DND-41 (cell line): ENCODE results near the gene HGFAC.

Experiments
- ATAC-seq: fragments of 200-7000 bp; cut with Tn5 transposase; 3 replicates; pipeline ENCODE4 v1.9.1; 2021; ENCODE audit warnings: low read depth; ENCODE audit not compliant: insufficient read depth
- DNase-seq: peaks from one replicate; pipeline ENCODE4 v3.0.0-alpha.2; 2020
- H2AFZ ChIP-seq: 2 replicates; pipeline ENCODE4 v1.6.0; 2012; ENCODE audit warnings: low read depth, low read length
- H3K27ac ChIP-seq: 2 replicates; pipeline ENCODE4 v1.5.1; 2012; ENCODE audit warnings: low read length, inconsistent platforms
- H3K27me3 ChIP-seq: fragments of 200-600 bp; sonication (generic); 2 replicates; pipeline ENCODE4 v1.6.0; 2012; ENCODE audit warnings: low read length, mild to moderate bottlenecking, inconsistent platforms; ENCODE audit not compliant: insufficient read depth, poor library complexity
- H3K36me3 ChIP-seq: 2 replicates; pipeline ENCODE4 v1.5.1; 2012; ENCODE audit warnings: low read length, inconsistent platforms; ENCODE audit not compliant: insufficient read depth
- H3K4me1 ChIP-seq: 2 replicates; pipeline ENCODE4 v1.5.1; 2012; ENCODE audit warnings: mild to moderate bottlenecking, low read length; ENCODE audit not compliant: insufficient read depth
- H3K4me2 ChIP-seq: 2 replicates; pipeline ENCODE4 v1.6.0; 2012; ENCODE audit warnings: mild to moderate bottlenecking, moderate library complexity, low read length, inconsistent platforms; ENCODE audit not compliant: insufficient read depth
- H3K4me3 ChIP-seq, 2 experiments: fragments of 200-600 bp in 1 of 2; shearing (Covaris generic) in 1 of 2; 2 replicates each; pipeline ENCODE4 v1.5.1; 2012 to 2016; ENCODE audit warnings: inconsistent platforms in 2 of 2, low read length in 2 of 2, mild to moderate bottlenecking in 2 of 2, low read depth in 1 of 2, moderate library complexity in 1 of 2
- H3K79me2 ChIP-seq: 2 replicates; pipeline ENCODE4 v1.6.0; 2012; ENCODE audit warnings: low read length, inconsistent platforms; ENCODE audit not compliant: insufficient read depth
- H3K9ac ChIP-seq: 2 replicates; pipeline ENCODE4 v1.6.0; 2012; ENCODE audit warnings: low read depth, mild to moderate bottlenecking, inconsistent platforms, low read length, moderate library complexity
- H3K9me3 ChIP-seq: 2 replicates; pipeline ENCODE4 v1.5.1; 2012; ENCODE audit warnings: low read length, moderate library complexity, mild to moderate bottlenecking, inconsistent platforms; ENCODE audit not compliant: insufficient read depth, severe bottlenecking
- H4K20me1 ChIP-seq: 2 replicates; pipeline ENCODE4 v1.6.0; 2012; ENCODE audit warnings: low read length; ENCODE audit not compliant: insufficient read depth
- EZH2 ChIP-seq: IDR thresholded peaks from 3 replicates; pipeline ENCODE4 v1.6.1; 2012; ENCODE audit warnings: borderline replicate concordance, low read depth, mild to moderate bottlenecking, moderate library complexity, low read length, inconsistent platforms; ENCODE audit not compliant: severe bottlenecking
- TF ChIP-seq, protein P1 (sequence below): IDR thresholded peaks from 2 replicates; pipeline ENCODE4 v1.5.1; 2012; ENCODE audit warnings: borderline replicate concordance, low read length, moderate library complexity, mild to moderate bottlenecking; ENCODE audit not compliant: poor library complexity, severe bottlenecking; ENCODE audit errors: extremely low read depth

HGFAC gene

GRCh38 chr4:3416821-3417221 is 24.9 kb upstream of the HGFAC start:
- no peaks in the 10 kb centered on the region; the same call in 1 of the 2 replicates for H3K36me3 ChIP-seq
- no peaks in the 10 kb centered on the region for H3K79me2 ChIP-seq
- ATAC-seq (no peak), DNase-seq (no peak)
- 0 out of 2 replicates have a peak, but pooled peaks cover 7% of the 10 kb centered on the region for H4K20me1 ChIP-seq
- H3K9me3 ChIP-seq, result no peaks in the 10 kb centered on the region
- TF ChIP-seq, protein P1, sequence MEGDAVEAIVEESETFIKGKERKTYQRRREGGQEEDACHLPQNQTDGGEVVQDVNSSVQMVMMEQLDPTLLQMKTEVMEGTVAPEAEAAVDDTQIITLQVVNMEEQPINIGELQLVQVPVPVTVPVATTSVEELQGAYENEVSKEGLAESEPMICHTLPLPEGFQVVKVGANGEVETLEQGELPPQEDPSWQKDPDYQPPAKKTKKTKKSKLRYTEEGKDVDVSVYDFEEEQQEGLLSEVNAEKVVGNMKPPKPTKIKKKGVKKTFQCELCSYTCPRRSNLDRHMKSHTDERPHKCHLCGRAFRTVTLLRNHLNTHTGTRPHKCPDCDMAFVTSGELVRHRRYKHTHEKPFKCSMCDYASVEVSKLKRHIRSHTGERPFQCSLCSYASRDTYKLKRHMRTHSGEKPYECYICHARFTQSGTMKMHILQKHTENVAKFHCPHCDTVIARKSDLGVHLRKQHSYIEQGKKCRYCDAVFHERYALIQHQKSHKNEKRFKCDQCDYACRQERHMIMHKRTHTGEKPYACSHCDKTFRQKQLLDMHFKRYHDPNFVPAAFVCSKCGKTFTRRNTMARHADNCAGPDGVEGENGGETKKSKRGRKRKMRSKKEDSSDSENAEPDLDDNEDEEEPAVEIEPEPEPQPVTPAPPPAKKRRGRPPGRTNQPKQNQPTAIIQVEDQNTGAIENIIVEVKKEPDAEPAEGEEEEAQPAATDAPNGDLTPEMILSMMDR, result no peak
- no peak for TF ChIP-seq EZH2
- no peak overlapping the region for H3K27ac ChIP-seq
- H3K9ac ChIP-seq, result no peak overlapping the region
- no peaks in the 10 kb centered on the region for H3K4me1 ChIP-seq
- H3K4me2 ChIP-seq, result no peak overlapping the region
- no peak overlapping the region for H3K4me3 ChIP-seq
- H3K27me3 ChIP-seq, result no peaks in the 10 kb centered on the region
- H2AFZ ChIP-seq, result no peak overlapping the region

- H3K36me3 ChIP-seq, result no peaks in the 10 kb centered on the region; the same call in 1 of the 2 replicates
- H3K4me3 ChIP-seq, result no peak overlapping the region
- TF ChIP-seq, protein P1, result no peak
- TF ChIP-seq EZH2, result no peak
- no peaks in the 10 kb centered on the region for H3K27me3 ChIP-seq
- DNase-seq, result no peak
- no peaks in the 10 kb centered on the region for H3K4me1 ChIP-seq
- ATAC-seq, result no peak
- no peak overlapping the region for H3K27ac ChIP-seq
- no peaks in the 10 kb centered on the region for H3K9me3 ChIP-seq
- no peaks in the 10 kb centered on the region for H3K79me2 ChIP-seq
- H3K9ac ChIP-seq, result no peak overlapping the region
- 0 out of 2 replicates have a peak, but pooled peaks cover 7% of the 10 kb centered on the region for H4K20me1 ChIP-seq
- no peak overlapping the region for H2AFZ ChIP-seq
- no peak overlapping the region for H3K4me2 ChIP-seq
Observed at GRCh38 chr4:3417448-3417847, 24.3 kb upstream of the HGFAC start.

DNA sequence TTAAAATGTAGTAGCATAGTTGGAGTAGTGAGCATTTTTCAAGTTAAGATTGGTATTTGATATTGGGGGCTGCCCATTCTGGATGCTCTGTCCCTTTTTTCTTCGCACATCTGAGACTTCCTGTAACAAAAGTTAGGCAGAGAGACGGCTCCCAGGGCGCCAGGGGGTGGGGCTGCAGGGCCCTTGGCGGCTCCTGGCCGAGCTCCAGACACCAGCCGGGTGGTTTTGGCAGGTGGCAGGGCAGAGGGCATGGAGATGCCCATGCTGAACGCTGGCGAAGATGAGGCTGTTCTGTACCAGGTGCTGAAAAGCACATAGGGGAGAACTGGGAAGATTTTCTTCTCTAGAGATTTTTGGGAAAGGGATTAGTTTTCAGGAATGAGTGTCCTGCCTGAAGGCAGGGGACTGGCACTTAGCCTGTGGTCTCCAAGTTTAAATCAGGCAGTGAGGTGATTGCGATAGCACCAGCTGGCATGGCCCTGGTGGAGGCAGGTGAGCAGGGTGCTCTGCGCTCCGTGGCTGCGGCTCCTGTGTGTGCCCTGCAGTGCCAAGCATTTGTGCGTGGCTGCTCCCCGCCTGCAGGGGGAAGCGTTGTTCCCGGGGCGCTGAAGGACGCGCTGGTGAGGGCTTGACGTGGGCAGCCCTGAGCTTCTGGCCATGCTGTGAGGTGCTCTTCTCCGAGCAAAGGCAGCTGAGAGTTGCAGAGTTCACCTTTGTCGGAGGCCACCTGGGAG is 23.6 kb upstream of the HGFAC start:
- DNase-seq, result peak; percentile 16
- Histone ChIP-seq H2AFZ (no peak overlapping the region), H3K4me3 (no peak overlapping the region), H3K4me2 (no peak overlapping the region), H3K27ac (no peak overlapping the region), H3K4me1 (no peaks in the 10 kb centered on the region), H4K20me1 (0 out of 2 replicates have a peak, but pooled peaks cover 7% of the 10 kb centered on the region), H3K36me3 (no peaks in the 10 kb centered on the region; the same call in 1 of the 2 replicates), H3K9me3 (no peaks in the 10 kb centered on the region), H3K9ac (no peak overlapping the region), H3K79me2 (no peaks in the 10 kb centered on the region), H3K27me3 (no peaks in the 10 kb centered on the region)
- TF ChIP-seq EZH2, result no peak
- TF ChIP-seq, protein P1, result peak; percentile 51
- 0 out of 3 replicates have a peak, but pooled peaks have one; percentile 33 for ATAC-seq
